Suprapubic skin (tissue), 4 donors: Measurements from ENCODE around the gene KRT77.

Source experiments
- CTCF ChIP-seq, 2 donors: fragments of 200-600 bp in 1 of 2; fragments of 450-650 bp in 1 of 2; sonication (generic) in 1 of 2; IDR thresholded peaks; one replicate each; pipeline ENCODE4 v1.5.1; 2016 to 2019; ENCODE audit warnings: antibody characterized with exemption in 2 of 2, mild to moderate bottlenecking in 1 of 2, moderate library complexity in 1 of 2
- POLR2A ChIP-seq, 2 donors: fragments of 450-650 bp; IDR thresholded peaks; one replicate each; pipeline ENCODE4 v1.6.1; 2017; ENCODE audit warnings: antibody characterized with exemption in 2 of 2, mild to moderate bottlenecking in 2 of 2, moderate library complexity in 2 of 2
- POLR2AphosphoS5 ChIP-seq, 3 donors: sonication (generic); formaldehyde crosslinking; IDR thresholded peaks; one replicate each; pipeline ENCODE4 v1.6.1; 2017; ENCODE audit warnings: antibody characterized with exemption in 3 of 3

- no peak for TF ChIP-seq CTCF (IDR thresholded peaks at IDR 0.05)
- no peak for TF ChIP-seq POLR2AphosphoS5 (IDR thresholded peaks at IDR 0.05)
- no peak for TF ChIP-seq POLR2A (IDR thresholded peaks at IDR 0.05)
These were observed 56.7 kb downstream of the KRT77 start for GRCh38 chr12:52646613-52647012.
